ENCODE results near the gene DCAF4L1.

DNA sequence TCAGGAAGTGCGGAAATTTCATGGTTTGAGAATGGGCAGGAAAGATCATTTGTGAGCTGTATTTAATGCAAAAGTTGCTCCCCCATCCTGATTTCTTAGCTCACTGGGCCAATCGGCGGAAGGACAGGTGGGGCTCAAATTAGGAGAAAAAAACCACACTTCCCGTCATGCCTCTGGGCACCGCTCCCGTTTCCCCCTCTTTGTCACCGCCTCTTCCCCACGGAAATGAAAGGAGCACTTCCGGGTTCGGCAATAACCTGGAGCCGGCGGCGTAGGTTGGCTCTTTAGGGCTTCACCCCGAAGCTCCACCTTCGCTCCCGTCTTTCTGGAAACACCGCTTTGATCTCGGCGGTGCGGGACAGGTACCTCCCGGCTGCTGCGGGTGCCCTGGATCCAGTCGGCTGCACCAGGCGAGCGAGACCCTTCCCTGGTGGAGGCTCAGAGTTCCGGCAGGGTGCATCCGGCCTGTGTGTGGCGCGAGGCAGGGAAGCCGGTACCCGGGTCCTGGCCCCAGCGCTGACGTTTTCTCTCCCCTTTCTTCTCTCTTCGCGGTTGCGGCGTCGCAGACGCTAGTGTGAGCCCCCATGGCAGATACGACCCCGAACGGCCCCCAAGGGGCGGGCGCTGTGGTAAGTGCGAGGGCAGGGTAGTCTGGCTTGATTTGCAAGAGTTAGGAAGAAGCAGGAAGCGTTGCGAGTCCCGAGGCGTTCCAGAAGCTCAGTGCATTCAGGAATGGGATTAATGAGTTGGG lies 46.5 kb upstream of the DCAF4L1 start, which contains the start of gene TMEM33:
- TF ChIP-seq CTCF (IDR thresholded peaks at IDR 0.05) (peak in 2 of 6 experiments; percentile 19 to 21), POLR2A (IDR thresholded peaks at IDR 0.05) (peak in 2 of 4 donors; percentile 62 to 82)
